IPS-18a (cell line): ENCODE data around the gene NYAP1.
"Not testable (repeated sequence)": the region's sequence is repeated elsewhere in the genome, so short reads cannot be mapped to it uniquely, and the experiment has no call there.

Source experiments
- H3K27ac ChIP-seq: one replicate; pipeline ENCODE4 v1.5.1; 2013; ENCODE audit warnings: low read length
- H3K27me3 ChIP-seq: one replicate; pipeline ENCODE4 v1.6.1; 2013; ENCODE audit warnings: mild to moderate bottlenecking, low read length; ENCODE audit not compliant: control insufficient read depth, insufficient read depth
- H3K36me3 ChIP-seq: one replicate; pipeline ENCODE4 v1.6.1; 2013; ENCODE audit warnings: low read depth, low read length; ENCODE audit not compliant: control insufficient read depth
- H3K4me1 ChIP-seq: one replicate; pipeline ENCODE4 v1.6.1; 2013; ENCODE audit warnings: low read depth, low read length; ENCODE audit not compliant: control insufficient read depth
- H3K4me3 ChIP-seq: one replicate; pipeline ENCODE4 v1.5.1; 2013; ENCODE audit warnings: low read length
- H3K9ac ChIP-seq: one replicate; pipeline ENCODE4 v1.6.1; 2013; ENCODE audit warnings: mild to moderate bottlenecking, low read length, moderate library complexity
- H3K9me3 ChIP-seq: one replicate; pipeline ENCODE4 v1.6.1; 2013; ENCODE audit warnings: low read depth, low read length; ENCODE audit not compliant: control insufficient read depth

The NYAP1 gene

GRCh38 chr7:100444311-100445278 lies 39.1 kb upstream of the NYAP1 start:
- Histone ChIP-seq H3K27me3 (no peaks in the 10 kb centered on the region), H3K4me1 (peaks cover 3% of the 10 kb centered on the region), H3K27ac (no peak overlapping the region), H3K36me3 (no peaks in the 10 kb centered on the region), H3K4me3 (no peak overlapping the region), H3K9ac (no peak overlapping the region), H3K9me3 (no peaks in the 10 kb centered on the region)

- Histone ChIP-seq H3K36me3 (no peaks in the 10 kb centered on the region), H3K4me3 (no peak overlapping the region), H3K4me1 (peaks cover 3% of the 10 kb centered on the region), H3K27ac (no peak overlapping the region), H3K9me3 (no peaks in the 10 kb centered on the region), H3K27me3 (no peaks in the 10 kb centered on the region), H3K9ac (no peak overlapping the region)
Measured at GRCh38 chr7:100446040-100446439, 37.7 kb upstream of the NYAP1 start.

- not testable (repeated sequence) for H3K9ac ChIP-seq, H3K4me1 ChIP-seq, H3K27me3 ChIP-seq, H3K27ac ChIP-seq, H3K36me3 ChIP-seq, H3K4me3 ChIP-seq, H3K9me3 ChIP-seq
Measured at GRCh38 chr7:100447363-100447762, 36.4 kb upstream of the NYAP1 start.

- Histone ChIP-seq H3K27ac (no peak overlapping the region), H3K9ac (no peak overlapping the region), H3K9me3 (no peaks in the 10 kb centered on the region), H3K4me3 (no peak overlapping the region), H3K4me1 (peaks cover 3% of the 10 kb centered on the region), H3K36me3 (no peaks in the 10 kb centered on the region), H3K27me3 (no peaks in the 10 kb centered on the region)
Measured at GRCh38 chr7:100449190-100449795, 34.4 kb upstream of the NYAP1 start.

GRCh38 chr7:100452513-100452912 lies 31.2 kb upstream of the NYAP1 start:
- Histone ChIP-seq H3K27ac (no peak overlapping the region), H3K36me3 (no peaks in the 10 kb centered on the region), H3K4me3 (no peak overlapping the region), H3K27me3 (no peaks in the 10 kb centered on the region), H3K9ac (no peak overlapping the region), H3K9me3 (no peaks in the 10 kb centered on the region), H3K4me1 (no peaks in the 10 kb centered on the region)

- H3K27me3 ChIP-seq, H3K4me3 ChIP-seq, H3K27ac ChIP-seq, H3K36me3 ChIP-seq, H3K9ac ChIP-seq, H3K4me1 ChIP-seq, H3K9me3 ChIP-seq: not testable (repeated sequence)
Measured at GRCh38 chr7:100453854-100454253, 29.9 kb upstream of the NYAP1 start.

GRCh38 chr7:100455206-100455605 lies 28.5 kb upstream of the NYAP1 start:
- H3K36me3 ChIP-seq = no peaks in the 10 kb centered on the region
- H3K4me3 ChIP-seq = no peak overlapping the region
- H3K4me1 ChIP-seq = no peaks in the 10 kb centered on the region
- H3K9me3 ChIP-seq = no peaks in the 10 kb centered on the region
- no peak overlapping the region for H3K27ac ChIP-seq
- H3K9ac ChIP-seq = no peak overlapping the region
- no peaks in the 10 kb centered on the region for H3K27me3 ChIP-seq

GRCh38 chr7:100456562-100456961 lies 27.2 kb upstream of the NYAP1 start:
- Histone ChIP-seq H3K4me3 (no peak overlapping the region), H3K9ac (no peak overlapping the region), H3K9me3 (no peaks in the 10 kb centered on the region), H3K36me3 (no peaks in the 10 kb centered on the region), H3K27me3 (no peaks in the 10 kb centered on the region), H3K4me1 (no peaks in the 10 kb centered on the region), H3K27ac (no peak overlapping the region)

- no peak overlapping the region for H3K9ac ChIP-seq
- H3K4me3 ChIP-seq = no peak overlapping the region
- no peaks in the 10 kb centered on the region for H3K27me3 ChIP-seq
- no peaks in the 10 kb centered on the region for H3K36me3 ChIP-seq
- H3K9me3 ChIP-seq = no peaks in the 10 kb centered on the region
- H3K27ac ChIP-seq = no peak overlapping the region
- H3K4me1 ChIP-seq = no peaks in the 10 kb centered on the region
Measured at GRCh38 chr7:100457033-100457432, 26.7 kb upstream of the NYAP1 start.

GRCh38 chr7:100464210-100464660 lies 19.5 kb upstream of the NYAP1 start, which contains the start of gene SPACDR:
Gene SPACDR, minus strand, starts transcription at chr7:100464260. Its CDS starts 235 bp downstream, at chr7:100464025.
- no peak within 1 kb of the TSS for H3K27ac ChIP-seq
- no peaks in the 10 kb centered on the region for H3K27me3 ChIP-seq
- no peak within 1 kb of the TSS for H3K9ac ChIP-seq
- H3K4me1 ChIP-seq = no peaks in the 10 kb centered on the region
- no peaks in the 10 kb centered on the region for H3K36me3 ChIP-seq
- no peak within 1 kb of the TSS for H3K4me3 ChIP-seq
- no peaks in the 10 kb centered on the region for H3K9me3 ChIP-seq

- Histone ChIP-seq H3K9me3 (no peaks in the 10 kb centered on the region), H3K4me1 (no peaks in the 10 kb centered on the region), H3K27ac (no peak overlapping the region), H3K36me3 (no peaks in the 10 kb centered on the region), H3K4me3 (no peak overlapping the region), H3K9ac (no peak overlapping the region), H3K27me3 (no peaks in the 10 kb centered on the region)
Measured at GRCh38 chr7:100464791-100465190, 18.9 kb upstream of the NYAP1 start.
